Stimulated activated naive CD8-positive, alpha-beta T cell treated with anti-CD3 and anti-CD28 coated beads, Interleukin-15, Interleukin-2, amounts not matched to agents 100 U/mL and 50 U/mL, for 24 hours (primary cell): ENCODE data around the gene UBE2L6.
A peak's percentile ranks its signal among the peaks of the same experiment; 100 is the strongest.

ENCODE experiments used
- ATAC-seq: fragments of 150-1000 bp; cut with Tn5 transposase; one replicate; pipeline ENCODE4 v1.10.0; 2021
- DNase-seq: peaks from one replicate; pipeline ENCODE4 v3.0.0; 2021

The UBE2L6 gene

GRCh38 chr11:57567515-57568329, at the start of gene UBE2L6:
Gene UBE2L6, minus strand, starts transcription at chr11:57567672. Its CDS starts 61 bp downstream, at chr11:57567611.
- DNase-seq = peak; percentile 77
- ATAC-seq = peak; percentile 87

DNA sequence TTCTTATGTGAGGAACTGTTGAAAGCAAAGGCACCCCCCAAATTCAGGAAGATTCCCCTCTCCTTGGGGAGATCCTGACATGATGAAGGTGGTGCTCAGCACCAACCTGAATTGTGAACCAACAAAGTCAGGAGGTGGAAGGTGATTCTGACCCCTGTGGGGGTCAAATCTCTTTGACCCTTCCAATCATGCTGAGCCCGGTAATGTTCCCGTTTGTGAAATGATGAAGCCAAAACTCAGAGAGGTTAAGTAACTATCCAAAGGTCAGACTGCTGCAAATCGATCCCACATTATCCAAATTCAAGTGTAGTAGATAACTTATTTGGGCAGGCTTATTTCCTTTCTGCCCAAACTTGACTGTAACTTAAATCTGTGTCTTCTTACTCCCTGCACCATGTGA, 49.1 kb upstream of the UBE2L6 start:
- no peak for ATAC-seq
- no peak for DNase-seq

DNA sequence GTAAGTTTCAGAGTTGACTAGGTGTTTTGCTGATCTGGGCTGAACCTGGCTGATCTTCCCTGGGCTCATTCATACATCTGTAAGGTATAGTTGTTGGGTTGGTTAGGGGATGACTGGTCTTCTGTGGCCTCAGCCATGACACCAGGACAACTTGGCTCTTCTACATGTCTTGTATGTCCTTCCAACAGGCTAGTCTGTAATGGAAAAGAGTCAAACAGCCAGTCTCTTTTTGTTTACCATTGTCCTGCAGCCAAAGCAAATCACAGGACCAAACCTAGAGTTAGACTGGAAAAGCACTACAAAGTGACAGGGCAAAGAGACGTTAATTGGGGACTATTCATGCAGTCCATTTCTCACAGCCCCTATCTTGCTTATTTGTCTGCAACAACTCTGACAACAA, 47.8 kb upstream of the UBE2L6 start:
- ATAC-seq (no peak), DNase-seq (no peak)

- no peak for ATAC-seq
- DNase-seq = no peak
These were observed 46.8 kb upstream of the UBE2L6 start for GRCh38 chr11:57614234-57614772.

DNA sequence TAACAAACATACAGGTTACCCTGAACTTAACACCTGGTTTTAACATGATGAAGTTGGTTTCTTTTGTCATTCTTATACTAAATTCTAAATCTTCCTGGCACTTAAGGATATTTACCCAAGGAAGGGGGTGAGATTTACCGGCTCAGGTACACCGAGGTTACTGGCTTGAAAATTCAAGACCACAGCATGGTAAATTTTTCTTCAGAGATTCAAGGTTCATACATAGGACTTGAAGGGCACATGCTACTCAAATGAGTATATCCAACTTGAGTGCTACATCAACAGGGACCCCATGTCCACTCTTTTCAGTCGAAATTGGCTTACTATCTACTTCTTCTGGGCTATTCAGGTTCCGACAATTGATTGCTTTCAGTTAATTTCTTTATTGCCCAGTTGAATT, 42.7 kb upstream of the UBE2L6 start:
- ATAC-seq (no peak), DNase-seq (no peak)

DNA sequence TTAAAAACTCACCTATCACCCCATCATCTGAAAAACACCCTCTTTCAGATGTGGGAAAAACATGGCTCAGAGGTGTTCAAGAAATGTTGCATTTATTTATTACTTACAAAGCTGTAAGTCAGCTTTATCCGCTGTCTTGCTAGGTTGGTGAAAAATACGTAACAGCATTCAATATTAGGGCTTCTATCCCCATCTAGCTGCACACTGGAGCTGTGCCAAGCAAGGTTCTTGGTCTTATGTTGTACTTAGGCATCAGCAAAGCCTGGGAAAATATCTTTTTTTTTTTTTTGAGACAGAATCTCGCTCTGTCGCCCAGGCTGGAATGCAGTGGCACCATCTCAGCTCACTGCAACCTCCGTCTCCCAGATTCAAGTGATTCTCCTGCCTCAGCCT, 37.6 kb upstream of the UBE2L6 start:
- ATAC-seq (no peak), DNase-seq (no peak)

DNA sequence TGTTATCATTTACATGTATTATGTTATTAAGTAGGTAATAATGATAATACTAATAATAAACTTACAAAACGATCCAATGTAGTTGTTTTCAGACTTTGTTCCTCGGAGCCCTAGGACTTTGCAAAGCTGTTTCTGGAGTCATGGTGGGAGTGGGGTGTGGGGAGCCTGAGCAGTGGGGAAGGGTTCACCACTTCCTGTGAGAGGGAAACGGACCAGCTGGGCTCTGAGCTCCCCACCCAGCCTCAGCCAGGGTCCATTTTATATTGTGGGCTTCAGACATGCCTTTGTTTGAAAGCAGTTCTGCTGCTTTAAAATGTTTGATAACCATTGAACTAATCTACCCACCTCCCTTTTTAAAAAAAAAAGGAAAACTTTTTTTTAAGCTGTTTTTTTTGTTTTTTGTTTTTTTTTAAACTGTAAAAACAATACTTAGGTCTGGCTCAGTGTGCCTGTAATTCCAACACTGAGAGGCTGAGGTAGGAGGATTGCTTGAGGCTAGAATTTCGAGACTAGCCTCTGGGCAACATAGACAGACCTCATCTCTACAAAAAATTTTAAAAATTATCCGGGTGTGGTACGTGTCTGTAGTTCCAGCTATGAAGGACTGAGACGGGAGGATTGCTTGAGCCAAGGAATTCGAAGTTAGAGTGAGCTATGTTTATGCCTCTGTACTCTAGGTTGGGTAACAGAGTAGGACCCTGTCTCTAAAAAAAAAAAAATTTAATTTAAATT, 37.0 kb upstream of the UBE2L6 start:
- no peak for DNase-seq
- ATAC-seq = no peak

DNA sequence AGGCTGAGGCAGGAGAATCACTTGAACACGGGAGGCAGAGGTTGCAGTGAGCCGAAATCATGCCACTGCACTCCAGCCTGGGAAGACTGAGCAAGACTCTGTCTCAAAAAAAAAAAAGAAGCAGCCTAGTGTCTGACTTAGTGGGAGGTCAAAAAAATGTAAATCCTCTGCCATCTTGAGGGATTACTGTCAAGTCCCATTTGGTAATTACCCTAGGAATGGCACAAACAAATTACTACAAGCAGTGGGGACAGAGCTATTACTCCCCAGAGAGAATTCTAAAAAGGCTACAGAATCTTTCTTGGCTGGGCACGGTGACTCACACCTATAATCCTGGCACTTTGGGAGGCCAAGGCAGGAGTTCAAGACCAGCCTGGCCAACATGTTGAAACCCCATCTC, 33.8 kb upstream of the UBE2L6 start:
- ATAC-seq (no peak), DNase-seq (no peak)

DNA sequence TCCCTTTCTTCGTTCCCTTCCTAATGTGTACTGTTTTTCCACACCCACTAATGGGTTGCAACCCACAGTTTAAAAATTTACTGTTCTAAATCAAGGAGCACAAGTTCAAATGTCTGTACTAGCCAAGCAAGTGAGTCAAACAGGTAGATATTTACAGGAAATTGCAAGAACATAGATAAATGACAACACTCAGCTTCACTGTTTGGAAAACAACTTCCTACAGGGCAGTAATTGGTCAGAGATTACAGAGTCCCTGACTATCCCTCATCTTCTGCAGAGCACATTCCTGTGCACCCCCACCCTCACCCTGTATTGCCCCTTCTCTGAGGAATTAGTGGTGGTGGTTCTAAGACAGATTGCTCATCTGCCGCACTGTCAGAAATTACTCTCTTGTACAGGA, 31.9 kb upstream of the UBE2L6 start:
- DNase-seq (no peak), ATAC-seq (no peak)

DNA sequence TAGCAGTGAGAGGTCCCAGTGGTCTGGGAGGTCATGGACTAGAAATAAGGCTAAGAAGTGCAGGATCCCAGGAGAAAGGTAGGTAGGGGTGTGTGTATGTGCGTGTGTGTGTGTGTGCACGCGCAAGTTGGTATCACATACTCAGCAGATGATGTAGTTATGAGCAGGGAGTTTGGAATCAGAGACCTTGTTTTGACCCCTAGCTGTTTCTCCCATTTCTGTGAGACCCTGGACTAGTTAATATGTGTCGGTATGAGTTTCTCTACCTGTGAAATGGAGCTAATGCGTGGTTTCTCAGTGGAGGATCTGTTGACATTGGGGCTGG, 31.3 kb upstream of the UBE2L6 start:
- ATAC-seq (no peak), DNase-seq (no peak)

DNA sequence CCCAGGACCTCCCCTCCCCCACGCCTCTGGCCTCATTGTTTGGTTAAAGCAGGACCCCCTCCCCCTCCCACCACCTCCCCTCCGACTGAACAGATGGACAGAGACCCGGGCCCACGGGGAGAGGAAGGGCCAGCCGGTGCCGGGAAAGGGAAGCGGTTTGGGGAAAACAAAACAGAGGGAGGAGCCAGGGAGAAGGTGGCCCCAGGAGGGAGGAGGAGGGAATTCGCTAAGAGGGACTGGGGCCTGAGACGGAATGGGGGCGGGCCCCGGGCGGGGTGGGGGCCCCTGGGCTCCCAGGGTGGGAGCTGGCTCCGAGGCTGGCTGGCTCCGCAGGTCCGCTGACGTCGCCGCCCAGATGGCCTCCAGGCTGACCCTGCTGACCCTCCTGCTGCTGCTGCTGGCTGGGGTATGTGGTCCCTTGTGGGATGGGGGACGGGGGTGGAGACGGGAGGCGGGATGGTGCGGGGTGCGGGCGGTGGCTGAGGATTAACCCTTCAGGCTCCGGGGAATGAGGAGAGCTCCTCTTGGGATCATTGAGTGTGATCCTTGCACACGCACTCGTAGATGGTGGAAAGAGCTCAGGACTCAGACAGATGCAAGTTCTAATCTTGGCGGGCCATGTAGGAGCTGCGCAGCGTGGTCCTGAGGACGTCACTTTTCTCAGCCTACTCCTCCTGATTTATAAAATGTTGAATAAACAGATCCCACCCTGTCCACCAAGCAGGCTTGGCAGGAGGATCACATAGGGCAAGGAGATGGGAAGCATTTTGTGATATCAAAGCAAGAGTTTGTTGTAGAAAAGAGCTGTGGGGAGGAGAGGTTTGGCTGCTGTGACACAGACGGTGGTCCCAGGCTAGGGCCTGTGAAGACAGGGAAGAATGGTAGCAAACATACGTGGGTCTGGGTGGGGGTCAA, 30.7 kb upstream of the UBE2L6 start:
- no peak for ATAC-seq

GRCh38 chr11:57597461-57597915, 30.0 kb upstream of the UBE2L6 start, which contains the start of gene SERPING1:
Gene SERPING1, plus strand, starts transcription at chr11:57597685. Its CDS starts 586 bp downstream, at chr11:57598271.
- ATAC-seq = no peak
- no peak for DNase-seq

More for the DNA sequence above, 30.7 kb upstream of the UBE2L6 start:
- DNase-seq = no peak

DNA sequence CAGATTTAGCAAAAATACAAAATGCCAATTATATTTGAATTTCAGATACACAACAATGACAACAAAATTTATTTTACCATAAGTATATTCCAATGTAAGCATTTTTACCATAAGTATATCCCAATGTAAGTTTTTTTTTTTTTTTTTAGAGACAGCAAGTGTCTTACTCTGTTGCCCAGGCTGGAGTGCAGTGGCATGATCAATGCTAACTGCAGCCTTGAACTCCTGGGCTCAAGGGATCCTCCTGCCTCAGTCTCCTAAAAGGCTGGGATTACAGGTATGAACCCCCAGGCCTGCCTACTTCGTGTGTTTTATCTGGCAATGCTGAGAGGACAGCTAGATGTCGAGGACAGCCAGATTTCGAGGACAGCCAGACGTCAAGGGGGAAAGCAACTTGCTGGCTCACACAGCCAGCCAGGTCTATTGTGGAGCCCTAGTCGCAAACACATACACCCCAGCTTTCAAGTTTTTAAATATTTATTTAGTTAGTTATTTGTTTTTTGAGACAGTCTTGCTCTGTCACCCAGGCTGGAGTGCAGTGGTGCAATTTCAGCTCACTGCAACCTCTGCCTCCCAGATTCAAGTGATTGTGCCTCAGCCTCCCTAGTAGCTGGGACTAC, 28.9 kb upstream of the UBE2L6 start:
- ATAC-seq (no peak), DNase-seq (no peak)

DNA sequence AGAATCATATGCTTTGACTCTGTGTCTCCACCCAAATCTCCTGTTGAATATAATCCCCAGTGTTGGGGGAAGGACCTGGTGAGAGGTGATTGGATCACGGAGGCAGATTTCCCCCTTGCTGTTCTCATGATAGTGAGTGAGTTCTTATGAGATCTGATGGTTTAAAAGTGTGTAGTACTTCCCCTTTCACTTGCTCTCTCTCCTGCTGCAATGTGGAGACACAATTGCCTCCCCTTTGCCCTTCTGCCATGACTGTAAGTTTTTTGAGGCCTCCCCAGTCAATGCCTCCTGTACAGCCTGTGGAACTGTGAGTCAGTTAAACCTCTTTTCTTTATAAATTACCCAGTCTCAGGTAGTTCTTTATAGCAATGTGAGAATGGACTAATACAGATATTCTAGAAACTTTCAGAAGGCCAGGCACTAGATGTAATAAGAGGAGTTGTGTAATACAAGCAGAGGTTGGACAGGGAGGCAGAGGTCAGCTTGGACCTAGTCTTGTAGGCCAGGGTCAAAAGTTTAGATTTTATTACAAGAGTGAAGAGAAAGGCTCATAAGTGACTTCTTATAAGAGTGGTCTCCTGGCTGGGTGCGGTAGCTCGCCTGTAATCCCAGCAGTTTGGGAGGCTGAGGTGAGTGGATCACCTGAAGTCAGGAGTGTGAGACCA, 20.7 kb upstream of the UBE2L6 start:
- DNase-seq (no peak), ATAC-seq (no peak)

DNA sequence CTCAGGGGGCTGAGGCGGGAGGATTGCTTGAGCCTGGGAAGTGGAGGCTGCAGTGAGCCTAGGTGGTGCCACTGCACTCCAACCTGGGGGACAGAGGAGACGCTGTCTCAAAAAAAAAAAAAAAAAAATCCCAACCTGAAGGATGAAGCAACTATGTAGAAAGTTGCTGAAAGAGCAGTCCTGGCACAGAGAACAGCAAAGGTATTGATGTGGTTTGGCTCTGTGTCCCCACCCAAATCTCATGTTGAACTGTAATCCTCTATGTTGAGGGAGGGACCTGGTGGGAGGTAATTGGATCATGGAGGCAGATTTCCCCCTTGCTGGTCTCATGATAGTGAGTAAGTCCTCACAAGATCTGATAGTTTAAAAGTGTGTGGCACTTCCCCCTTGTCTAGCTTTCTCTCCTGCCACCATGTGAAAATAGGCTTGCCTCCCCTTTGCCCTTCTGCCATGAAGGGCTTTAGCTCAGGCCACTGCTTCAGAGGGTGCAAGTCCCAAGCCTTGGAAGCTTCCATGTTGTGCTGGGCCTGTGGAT, 19.3 kb upstream of the UBE2L6 start:
- ATAC-seq (no peak), DNase-seq (no peak)

- DNase-seq (no peak), ATAC-seq (no peak)
These were observed 17.8 kb upstream of the UBE2L6 start for GRCh38 chr11:57585301-57585700.

DNA sequence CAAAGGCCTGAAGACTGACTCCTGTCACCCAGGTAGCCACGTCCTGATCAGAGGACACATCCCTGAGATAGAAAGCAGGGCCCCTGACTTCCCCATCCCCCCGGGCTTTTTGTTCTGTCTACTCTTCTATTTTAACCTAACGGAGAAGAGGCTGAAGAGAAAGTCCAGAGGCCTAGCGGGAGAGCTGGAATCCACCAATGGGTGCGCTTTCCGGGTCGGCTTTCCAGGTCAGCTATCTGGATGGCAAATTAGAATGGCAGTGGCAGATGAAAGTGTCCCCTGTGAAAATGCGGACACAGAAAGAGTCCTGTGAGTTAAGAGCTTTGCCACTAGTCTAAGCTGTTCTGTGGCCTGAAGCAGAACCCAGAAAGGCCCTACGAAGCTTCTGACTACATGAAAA, 16.9 kb upstream of the UBE2L6 start:
- ATAC-seq = no peak
- DNase-seq = no peak

DNA sequence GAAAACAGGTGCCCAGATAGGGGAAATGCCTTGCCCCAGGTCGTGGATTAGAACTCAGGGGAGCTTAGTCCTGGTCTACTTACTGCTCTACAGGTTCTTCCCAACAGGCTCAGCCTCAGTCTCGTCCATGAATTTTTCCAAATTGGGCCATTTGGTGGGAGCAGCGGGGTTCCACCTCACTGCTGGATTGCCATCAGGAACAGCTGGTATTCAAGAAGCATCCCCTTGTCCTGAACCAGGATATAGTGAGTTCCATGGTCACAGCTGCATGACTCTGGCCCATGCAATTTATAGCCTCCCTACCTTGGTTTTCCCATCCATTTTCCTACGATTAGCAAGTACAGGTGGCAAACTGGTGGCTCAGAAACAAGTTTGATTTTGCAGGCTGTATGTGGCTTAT, 6.6 kb upstream of the UBE2L6 start:
- ATAC-seq = no peak
- DNase-seq = no peak

DNA sequence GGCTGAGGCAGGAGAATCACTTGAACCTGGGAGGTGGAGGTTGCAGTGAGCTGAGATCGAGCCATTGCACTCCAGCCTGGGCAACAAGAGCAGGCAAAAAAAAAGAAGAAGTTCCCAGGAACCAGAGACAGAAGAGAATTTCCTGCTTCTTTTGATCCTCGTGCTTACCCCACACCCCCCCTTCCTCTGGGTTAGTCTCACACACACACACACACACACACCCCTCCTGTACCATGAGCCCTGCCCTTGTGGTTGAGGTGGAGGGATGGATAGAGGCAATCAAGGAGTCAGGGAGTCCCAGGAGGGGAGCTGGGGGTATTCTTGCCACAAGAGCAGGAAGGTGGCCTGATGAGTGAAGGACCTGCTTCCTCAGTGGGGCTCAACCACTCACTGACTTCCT, 4.1 kb upstream of the UBE2L6 start:
- no peak for DNase-seq
- no peak for ATAC-seq

GRCh38 chr11:57568330-57568766, 876 bp upstream of the UBE2L6 start:
- DNase-seq (peak; percentile 94), ATAC-seq (peak; percentile 11)
